MCF 10A (cell line): ENCODE data around the gene TTC21A. TPM values are rescaled to one million over a fixed set of nuclear protein-coding genes. Genes with fewer than 3 reads are reported as not detected.

Source experiments
- BruUV-seq: library from RNA; stranded (reverse); fragments of 400-500 nt; replicated peaks from 2 replicates; lab custom pipeline; 2021; lab: Mats Ljungman, UMichigan
- CTCF ChIA-PET: fragments of 300-600 bp; sonication (Branson Sonifier 250); formaldehyde crosslinking; extraction: SDS; loops from one replicate; lab custom pipeline; 2021; ENCODE audit warnings: antibody characterized with exemption, inconsistent platforms; lab: Yijun Ruan, JAX
- POLR2A ChIA-PET: fragments of 300-600, 350-650 bp; sonication (Branson Sonifier 250); formaldehyde crosslinking; extraction: SDS; loops from one replicate; lab custom pipeline; 2020; ENCODE audit warnings: antibody characterized with exemption, inconsistent platforms; lab: Yijun Ruan, JAX
- DNase-seq: peaks from one replicate; pipeline ENCODE4 v3.0.0-alpha.2; 2018; ENCODE audit not compliant: unreplicated experiment
- H3K27ac Mint-ChIP-seq: one replicate; pipeline ENCODE4 v1.8.0; 2022; ENCODE audit warnings: mild to moderate bottlenecking, low read depth, mixed read lengths; ENCODE audit not compliant: unreplicated experiment
- H3K27me3 Mint-ChIP-seq: one replicate; pipeline ENCODE4 v1.8.0; 2022; ENCODE audit warnings: mixed read lengths; ENCODE audit not compliant: insufficient read depth, unreplicated experiment
- H3K36me3 Mint-ChIP-seq: one replicate; pipeline ENCODE4 v1.8.0; 2022; ENCODE audit warnings: mild to moderate bottlenecking, moderate library complexity, mixed read lengths; ENCODE audit not compliant: insufficient read depth, unreplicated experiment
- H3K4me1 Mint-ChIP-seq: one replicate; pipeline ENCODE4 v1.8.0; 2022; ENCODE audit warnings: mixed read lengths; ENCODE audit not compliant: insufficient read depth, unreplicated experiment
- H3K4me3 Mint-ChIP-seq: one replicate; pipeline ENCODE4 v1.8.0; 2022; ENCODE audit warnings: mild to moderate bottlenecking, moderate library complexity, mixed read lengths; ENCODE audit not compliant: unreplicated experiment
- H3K9me3 Mint-ChIP-seq: one replicate; pipeline ENCODE4 v1.8.0; 2022; ENCODE audit warnings: mixed read lengths; ENCODE audit not compliant: unreplicated experiment
- CTCF ChIP-seq: fragments of 200-600 bp; IDR thresholded peaks from one replicate; pipeline ENCODE4 v1.8.0; 2022; ENCODE audit warnings: antibody characterized with exemption, mild to moderate bottlenecking; ENCODE audit not compliant: unreplicated experiment
- intact Hi-C: fragments of 100-400 bp; cut with micrococcal nuclease; formaldehyde crosslinking; loops from 2 replicates; pipeline ENCODE4 v1.14.1; 2022
- total RNA-seq: library from RNA; stranded (reverse); gene quantifications from 2 replicates; pipeline ENCODE4 v1.2.3, GENCODE V29; 2022

TTC21A gene
- total RNA-seq, 1 experiment from 2014 or later: 2.1 TPM

- POLR2A ChIA-PET: no interaction called here
- Mint-ChIP-seq H3K27me3 (no peaks in the 10 kb centered on the region), H3K4me1 (peaks cover 12% of the 10 kb centered on the region), H3K9me3 (no peaks in the 10 kb centered on the region), H3K27ac (no peak overlapping the region), H3K36me3 (no peaks in the 10 kb centered on the region), H3K4me3 (no peak overlapping the region)
- CTCF ChIA-PET: interaction anchor here (0.6 kb wide), 2 partner anchors 169 to 1581 kb away, joined by 3 read pairs; no protein-coding TSS in a partner anchor
- no peak for DNase-seq
- TF ChIP-seq CTCF: no peak
- BruUV-seq: no TSS peak
- intact Hi-C loops: no loop called here
Observed at GRCh38 chr3:39121621-39122020, 14.1 kb downstream of the TTC21A start.

- CTCF ChIA-PET: no interaction called here
- Mint-ChIP-seq H3K4me1 (peaks cover 12% of the 10 kb centered on the region), H3K27ac (no peak overlapping the region), H3K4me3 (no peak overlapping the region), H3K27me3 (no peaks in the 10 kb centered on the region), H3K9me3 (no peaks in the 10 kb centered on the region), H3K36me3 (no peaks in the 10 kb centered on the region)
- no peak for DNase-seq
- TF ChIP-seq CTCF: no peak
- POLR2A ChIA-PET: no interaction called here
- no TSS peak for BruUV-seq
- intact Hi-C loops: no loop called here
Observed at GRCh38 chr3:39122813-39123212, 15.3 kb downstream of the TTC21A start.

- CTCF ChIA-PET: interaction anchor here (0.7 to 9.5 kb wide), 15 partner anchors 9 to 164 kb away, joined by 3 to 187 read pairs (median 4); partner anchors contain the start of genes GORASP1 and TTC21A
- no peaks in the 10 kb centered on the region for H3K36me3 Mint-ChIP-seq
- H3K4me1 Mint-ChIP-seq: peaks cover 12% of the 10 kb centered on the region
- POLR2A ChIA-PET: interaction anchor here (0.6 to 2.0 kb wide), 5 partner anchors 16 to 163 kb away, joined by 3 to 10 read pairs (median 4); no protein-coding TSS in a partner anchor
- no TSS peak for BruUV-seq
- intact Hi-C loops: no loop called here
- H3K4me3 Mint-ChIP-seq: no peak overlapping the region
- TF ChIP-seq CTCF: no peak
- H3K27me3 Mint-ChIP-seq: no peaks in the 10 kb centered on the region
- H3K9me3 Mint-ChIP-seq: no peaks in the 10 kb centered on the region
- peak; percentile 47 for DNase-seq
- no peak overlapping the region for H3K27ac Mint-ChIP-seq
Observed at GRCh38 chr3:39124876-39125840, 17.7 kb downstream of the TTC21A start.

GRCh38 chr3:39125841-39126500 lies 18.5 kb downstream of the TTC21A start:
- peaks cover 12% of the 10 kb centered on the region for H3K4me1 Mint-ChIP-seq
- H3K27me3 Mint-ChIP-seq: no peaks in the 10 kb centered on the region
- DNase-seq: no peak
- intact Hi-C loops: loop anchor here (1.0 to 2.0 kb wide), 4 partner anchors 21 to 162 kb away; no protein-coding TSS in a partner anchor
- no TSS peak for BruUV-seq
- no peaks in the 10 kb centered on the region for H3K36me3 Mint-ChIP-seq
- CTCF ChIA-PET: interaction anchor here (0.6 to 9.5 kb wide), 29 partner anchors 10 to 1898 kb away, joined by 3 to 187 read pairs (median 3); partner anchors contain the start of genes GORASP1 and TTC21A
- H3K4me3 Mint-ChIP-seq: no peak overlapping the region
- TF ChIP-seq CTCF: no peak
- no peak overlapping the region for H3K27ac Mint-ChIP-seq
- H3K9me3 Mint-ChIP-seq: no peaks in the 10 kb centered on the region
- POLR2A ChIA-PET: interaction anchor here (0.6 to 2.0 kb wide), 6 partner anchors 16 to 167 kb away, joined by 3 to 10 read pairs (median 4); no protein-coding TSS in a partner anchor
